Prostate gland (tissue), 2 donors: ENCODE measurements around the gene SND1.

Experiments used
- POLR2A ChIP-seq: fragments of 450-650 bp; IDR thresholded peaks from one replicate; pipeline ENCODE4 v1.6.1; 2016; ENCODE audit warnings: antibody characterized with exemption, mild to moderate bottlenecking
- POLR2AphosphoS5 ChIP-seq: sonication (generic); formaldehyde crosslinking; IDR thresholded peaks from one replicate; pipeline ENCODE4 v1.6.1; 2017; ENCODE audit warnings: antibody characterized with exemption
- TF ChIP-seq, protein P1 (sequence below), 4 experiments: fragments of 200-600 bp in 2 of 4; fragments of 450-650 bp in 2 of 4; sonication (generic) in 2 of 4; IDR thresholded peaks; 1 replicate in 3 of 4; 2 replicates in 1 of 4; pipeline ENCODE4 v1.5.1; 2016 to 2019; ENCODE audit warnings: antibody characterized with exemption in 4 of 4, mild to moderate bottlenecking in 2 of 4, moderate library complexity in 2 of 4

DNA sequence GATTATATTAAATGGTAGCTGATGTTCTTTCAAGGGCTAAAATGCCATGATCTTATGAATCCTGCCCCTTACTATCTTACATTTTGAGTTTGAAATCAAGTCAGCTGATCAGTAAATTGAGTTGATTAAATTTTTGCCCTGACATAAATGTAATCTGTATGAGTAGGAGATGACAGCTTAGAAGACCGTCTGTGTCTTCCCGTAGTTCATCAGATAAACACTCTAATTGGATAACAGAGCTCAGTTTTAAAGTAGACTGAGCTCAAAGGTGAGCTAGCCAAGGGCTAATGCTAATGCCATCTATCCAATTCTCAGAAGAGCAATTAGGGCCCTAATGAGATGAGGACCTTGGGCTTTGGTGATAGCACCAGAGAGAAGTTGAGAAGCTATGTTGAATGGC, 296.3 kb downstream of the SND1 start:
- no peak for TF ChIP-seq POLR2A
- no peak for TF ChIP-seq POLR2AphosphoS5
- TF ChIP-seq, protein P1, sequence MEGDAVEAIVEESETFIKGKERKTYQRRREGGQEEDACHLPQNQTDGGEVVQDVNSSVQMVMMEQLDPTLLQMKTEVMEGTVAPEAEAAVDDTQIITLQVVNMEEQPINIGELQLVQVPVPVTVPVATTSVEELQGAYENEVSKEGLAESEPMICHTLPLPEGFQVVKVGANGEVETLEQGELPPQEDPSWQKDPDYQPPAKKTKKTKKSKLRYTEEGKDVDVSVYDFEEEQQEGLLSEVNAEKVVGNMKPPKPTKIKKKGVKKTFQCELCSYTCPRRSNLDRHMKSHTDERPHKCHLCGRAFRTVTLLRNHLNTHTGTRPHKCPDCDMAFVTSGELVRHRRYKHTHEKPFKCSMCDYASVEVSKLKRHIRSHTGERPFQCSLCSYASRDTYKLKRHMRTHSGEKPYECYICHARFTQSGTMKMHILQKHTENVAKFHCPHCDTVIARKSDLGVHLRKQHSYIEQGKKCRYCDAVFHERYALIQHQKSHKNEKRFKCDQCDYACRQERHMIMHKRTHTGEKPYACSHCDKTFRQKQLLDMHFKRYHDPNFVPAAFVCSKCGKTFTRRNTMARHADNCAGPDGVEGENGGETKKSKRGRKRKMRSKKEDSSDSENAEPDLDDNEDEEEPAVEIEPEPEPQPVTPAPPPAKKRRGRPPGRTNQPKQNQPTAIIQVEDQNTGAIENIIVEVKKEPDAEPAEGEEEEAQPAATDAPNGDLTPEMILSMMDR (IDR thresholded peaks at IDR 0.05): no peak
